PC-9 (cell line): ENCODE data around the gene TMCO4.

Source experiments
- EZH2 ChIP-seq: fragments of 200-600 bp; sonication (generic); IDR thresholded peaks from 2 replicates; pipeline ENCODE4 v1.8.0; 2017; ENCODE audit warnings: antibody characterized with exemption, low read depth
- TF ChIP-seq, protein P1 (sequence below): fragments of 200-600 bp; sonication (generic); conservative IDR thresholded peaks from 2 replicates; pipeline ENCODE4 v1.6.1; 2017; ENCODE audit warnings: mixed run types, antibody characterized with exemption, mild to moderate bottlenecking, moderate library complexity

GRCh38 chr1:19635646-19636045 is 164.1 kb downstream of the TMCO4 start:
- TF ChIP-seq, protein P1, sequence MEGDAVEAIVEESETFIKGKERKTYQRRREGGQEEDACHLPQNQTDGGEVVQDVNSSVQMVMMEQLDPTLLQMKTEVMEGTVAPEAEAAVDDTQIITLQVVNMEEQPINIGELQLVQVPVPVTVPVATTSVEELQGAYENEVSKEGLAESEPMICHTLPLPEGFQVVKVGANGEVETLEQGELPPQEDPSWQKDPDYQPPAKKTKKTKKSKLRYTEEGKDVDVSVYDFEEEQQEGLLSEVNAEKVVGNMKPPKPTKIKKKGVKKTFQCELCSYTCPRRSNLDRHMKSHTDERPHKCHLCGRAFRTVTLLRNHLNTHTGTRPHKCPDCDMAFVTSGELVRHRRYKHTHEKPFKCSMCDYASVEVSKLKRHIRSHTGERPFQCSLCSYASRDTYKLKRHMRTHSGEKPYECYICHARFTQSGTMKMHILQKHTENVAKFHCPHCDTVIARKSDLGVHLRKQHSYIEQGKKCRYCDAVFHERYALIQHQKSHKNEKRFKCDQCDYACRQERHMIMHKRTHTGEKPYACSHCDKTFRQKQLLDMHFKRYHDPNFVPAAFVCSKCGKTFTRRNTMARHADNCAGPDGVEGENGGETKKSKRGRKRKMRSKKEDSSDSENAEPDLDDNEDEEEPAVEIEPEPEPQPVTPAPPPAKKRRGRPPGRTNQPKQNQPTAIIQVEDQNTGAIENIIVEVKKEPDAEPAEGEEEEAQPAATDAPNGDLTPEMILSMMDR: no peak
- no peak for TF ChIP-seq EZH2
